ENCODE data around the gene RASL12. TPM values are rescaled to one million over a fixed set of nuclear protein-coding genes. Genes with fewer than 3 reads are reported as not detected.

Gene RASL12
- total RNA-seq, 1 experiment from 2014 or later: 0.67 TPM

DNA sequence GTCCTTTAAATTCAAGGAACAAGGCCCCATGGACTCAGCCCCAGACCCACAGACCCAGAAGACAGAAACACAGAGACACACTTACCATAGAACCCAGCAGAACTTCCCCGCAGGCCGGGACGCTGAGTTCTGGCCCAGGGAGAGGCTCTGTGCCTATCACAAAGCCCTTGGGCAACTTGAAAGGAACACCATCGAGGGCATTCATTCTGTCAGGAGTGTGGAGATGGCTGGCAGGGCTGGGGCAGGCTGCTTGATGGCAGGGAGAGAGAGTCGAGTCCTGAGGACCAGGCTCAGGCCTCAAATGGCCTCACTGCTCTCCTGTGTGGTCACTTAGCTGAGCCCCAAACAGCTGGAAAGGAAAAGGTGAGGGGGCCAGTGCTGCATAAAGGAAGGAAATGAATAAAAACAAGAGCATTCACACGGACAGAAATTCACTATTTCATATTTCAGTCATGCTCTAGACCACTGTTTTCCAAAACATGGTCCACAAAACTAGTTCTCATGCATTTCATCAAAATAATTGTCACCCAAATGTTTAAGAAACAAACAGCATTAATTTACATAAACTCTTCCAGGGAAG lies 38.3 kb upstream of the RASL12 start:
- CTCF ChIA-PET: interaction anchor here (0.6 kb wide), 1 partner anchor 86 kb away, joined by 3 read pairs; no protein-coding TSS in a partner anchor
- DNase-seq (ENCODE audit: low read depth, low spot score) (no peak), ATAC-seq (no peak)
- Histone ChIP-seq H3K4me1 (ENCODE audit: control insufficient read depth, insufficient read depth, low read length) (no peaks in the 10 kb centered on the region), H3K9me3 (ENCODE audit: control insufficient read depth, insufficient read depth, low read depth, low read length) (no peaks in the 10 kb centered on the region), H3K27me3 (ENCODE audit: control insufficient read depth, insufficient read depth, low read length) (no peaks in the 10 kb centered on the region), H3K4me3 (ENCODE audit: low read depth in 2 of 2, low read length in 2 of 2) (no peak overlapping the region), H3K36me3 (ENCODE audit: control insufficient read depth, insufficient read depth, low read length) (no peaks in the 10 kb centered on the region), H3K27ac (ENCODE audit: low read length) (no peak overlapping the region)
- in situ Hi-C loops (cut with HindIII; ENCODE audit: low pct_unique_long_range_greater_than_20kb, low sequenced_read_pairs): no loop called here
- TF ChIP-seq POLR2AphosphoS5 (IDR thresholded peaks at IDR 0.05; ENCODE audit: low read depth, low read length): no peak
- intact Hi-C loops (cut with micrococcal nuclease; ENCODE audit: unreplicated experiment): no loop called here
- no TSS peak for BruUV-seq (replicated peaks)
- POLR2A ChIA-PET: no interaction called here

DNA sequence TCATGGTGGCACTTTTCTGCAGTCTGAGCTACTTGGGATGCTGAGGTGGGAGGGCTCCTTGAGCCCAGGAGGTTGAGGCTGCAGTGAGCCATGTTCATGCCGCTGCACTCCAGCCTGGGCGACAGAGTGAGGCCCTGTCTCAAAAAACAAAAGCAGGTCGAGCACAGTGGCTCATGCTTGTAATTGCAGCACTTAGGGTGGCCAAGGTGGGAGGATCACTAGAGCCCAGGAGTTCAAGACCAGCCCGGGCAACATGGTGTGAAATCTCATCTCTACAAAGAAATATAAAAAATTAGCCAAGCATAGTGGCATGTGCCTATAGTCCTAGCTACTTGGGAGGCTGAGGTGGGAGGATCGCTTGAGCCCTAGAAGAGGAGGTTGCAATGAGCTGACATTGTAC lies 37.2 kb upstream of the RASL12 start:
- TF ChIP-seq, protein P1, sequence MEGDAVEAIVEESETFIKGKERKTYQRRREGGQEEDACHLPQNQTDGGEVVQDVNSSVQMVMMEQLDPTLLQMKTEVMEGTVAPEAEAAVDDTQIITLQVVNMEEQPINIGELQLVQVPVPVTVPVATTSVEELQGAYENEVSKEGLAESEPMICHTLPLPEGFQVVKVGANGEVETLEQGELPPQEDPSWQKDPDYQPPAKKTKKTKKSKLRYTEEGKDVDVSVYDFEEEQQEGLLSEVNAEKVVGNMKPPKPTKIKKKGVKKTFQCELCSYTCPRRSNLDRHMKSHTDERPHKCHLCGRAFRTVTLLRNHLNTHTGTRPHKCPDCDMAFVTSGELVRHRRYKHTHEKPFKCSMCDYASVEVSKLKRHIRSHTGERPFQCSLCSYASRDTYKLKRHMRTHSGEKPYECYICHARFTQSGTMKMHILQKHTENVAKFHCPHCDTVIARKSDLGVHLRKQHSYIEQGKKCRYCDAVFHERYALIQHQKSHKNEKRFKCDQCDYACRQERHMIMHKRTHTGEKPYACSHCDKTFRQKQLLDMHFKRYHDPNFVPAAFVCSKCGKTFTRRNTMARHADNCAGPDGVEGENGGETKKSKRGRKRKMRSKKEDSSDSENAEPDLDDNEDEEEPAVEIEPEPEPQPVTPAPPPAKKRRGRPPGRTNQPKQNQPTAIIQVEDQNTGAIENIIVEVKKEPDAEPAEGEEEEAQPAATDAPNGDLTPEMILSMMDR (IDR thresholded peaks at IDR 0.05): no peak
- TF ChIP-seq SIN3A (IDR thresholded peaks at IDR 0.05; ENCODE audit: borderline replicate concordance, insufficient read depth, low read depth, low read length) (no peak), TCF7L2 (IDR thresholded peaks at IDR 0.05; ENCODE audit: low read depth, low read length) (no peak), POLR2AphosphoS5 (IDR thresholded peaks at IDR 0.05; ENCODE audit: low read depth, low read length) (no peak)
- TF ChIP-seq, protein P2, sequence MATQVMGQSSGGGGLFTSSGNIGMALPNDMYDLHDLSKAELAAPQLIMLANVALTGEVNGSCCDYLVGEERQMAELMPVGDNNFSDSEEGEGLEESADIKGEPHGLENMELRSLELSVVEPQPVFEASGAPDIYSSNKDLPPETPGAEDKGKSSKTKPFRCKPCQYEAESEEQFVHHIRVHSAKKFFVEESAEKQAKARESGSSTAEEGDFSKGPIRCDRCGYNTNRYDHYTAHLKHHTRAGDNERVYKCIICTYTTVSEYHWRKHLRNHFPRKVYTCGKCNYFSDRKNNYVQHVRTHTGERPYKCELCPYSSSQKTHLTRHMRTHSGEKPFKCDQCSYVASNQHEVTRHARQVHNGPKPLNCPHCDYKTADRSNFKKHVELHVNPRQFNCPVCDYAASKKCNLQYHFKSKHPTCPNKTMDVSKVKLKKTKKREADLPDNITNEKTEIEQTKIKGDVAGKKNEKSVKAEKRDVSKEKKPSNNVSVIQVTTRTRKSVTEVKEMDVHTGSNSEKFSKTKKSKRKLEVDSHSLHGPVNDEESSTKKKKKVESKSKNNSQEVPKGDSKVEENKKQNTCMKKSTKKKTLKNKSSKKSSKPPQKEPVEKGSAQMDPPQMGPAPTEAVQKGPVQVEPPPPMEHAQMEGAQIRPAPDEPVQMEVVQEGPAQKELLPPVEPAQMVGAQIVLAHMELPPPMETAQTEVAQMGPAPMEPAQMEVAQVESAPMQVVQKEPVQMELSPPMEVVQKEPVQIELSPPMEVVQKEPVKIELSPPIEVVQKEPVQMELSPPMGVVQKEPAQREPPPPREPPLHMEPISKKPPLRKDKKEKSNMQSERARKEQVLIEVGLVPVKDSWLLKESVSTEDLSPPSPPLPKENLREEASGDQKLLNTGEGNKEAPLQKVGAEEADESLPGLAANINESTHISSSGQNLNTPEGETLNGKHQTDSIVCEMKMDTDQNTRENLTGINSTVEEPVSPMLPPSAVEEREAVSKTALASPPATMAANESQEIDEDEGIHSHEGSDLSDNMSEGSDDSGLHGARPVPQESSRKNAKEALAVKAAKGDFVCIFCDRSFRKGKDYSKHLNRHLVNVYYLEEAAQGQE (IDR thresholded peaks at IDR 0.05; ENCODE audit: insufficient read depth in 1 of 2, low read depth in 2 of 2, low read length in 1 of 2): no peak
- in situ Hi-C loops (cut with HindIII; ENCODE audit: low pct_unique_long_range_greater_than_20kb, low sequenced_read_pairs) (no loop called here), intact Hi-C loops (cut with micrococcal nuclease; ENCODE audit: unreplicated experiment) (no loop called here)
- H3K4me3 ChIP-seq (ENCODE audit: low read depth in 2 of 2, low read length in 2 of 2): no peak overlapping the region
- no peak for ATAC-seq
- H3K4me1 ChIP-seq (ENCODE audit: control insufficient read depth, insufficient read depth, low read length): no peaks in the 10 kb centered on the region
- BruUV-seq (replicated peaks): no TSS peak
- ChIA-PET POLR2A (interaction anchor here (0.6 kb wide), 2 partner anchors 52 to 132 kb away, joined by 3 to 9 read pairs; no protein-coding TSS in a partner anchor), CTCF (no interaction called here)
- no peaks in the 10 kb centered on the region for H3K36me3 ChIP-seq (ENCODE audit: control insufficient read depth, insufficient read depth, low read length)
- no peak for DNase-seq (ENCODE audit: low read depth, low spot score)
- H3K27me3 ChIP-seq (ENCODE audit: control insufficient read depth, insufficient read depth, low read length): no peaks in the 10 kb centered on the region
- H3K9me3 ChIP-seq (ENCODE audit: control insufficient read depth, insufficient read depth, low read depth, low read length): no peaks in the 10 kb centered on the region
- no peak overlapping the region for H3K27ac ChIP-seq (ENCODE audit: low read length)

DNA sequence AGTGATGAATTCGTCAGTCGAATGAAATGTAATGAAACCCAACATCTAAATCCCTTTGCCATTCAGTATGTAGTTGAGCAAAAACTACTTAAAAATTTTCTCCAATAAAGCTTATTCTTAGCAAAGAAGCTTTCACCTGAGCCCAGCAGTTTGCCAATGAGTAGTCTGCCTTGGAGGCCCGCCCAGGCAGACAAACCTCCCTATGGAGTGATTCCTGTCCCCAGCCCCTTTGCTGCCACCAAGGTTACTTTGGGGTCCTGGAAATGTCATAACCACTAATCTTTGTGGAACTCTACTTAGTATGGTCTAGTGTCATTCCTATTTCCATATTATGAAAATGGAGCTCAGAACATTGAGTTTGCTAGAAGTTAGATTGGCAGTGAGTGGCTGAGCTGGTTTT lies 35.1 kb upstream of the RASL12 start:
- H3K4me3 ChIP-seq (ENCODE audit: low read depth in 2 of 2, low read length in 2 of 2): no peak overlapping the region
- in situ Hi-C loops (cut with HindIII; ENCODE audit: low pct_unique_long_range_greater_than_20kb, low sequenced_read_pairs): no loop called here
- ChIA-PET POLR2A (no interaction called here), CTCF (no interaction called here)
- H3K9me3 ChIP-seq (ENCODE audit: control insufficient read depth, insufficient read depth, low read depth, low read length): no peaks in the 10 kb centered on the region
- no peaks in the 10 kb centered on the region for H3K36me3 ChIP-seq (ENCODE audit: control insufficient read depth, insufficient read depth, low read length)
- intact Hi-C loops (cut with micrococcal nuclease; ENCODE audit: unreplicated experiment): no loop called here
- no peak overlapping the region for H3K27ac ChIP-seq (ENCODE audit: low read length)
- no peaks in the 10 kb centered on the region for H3K4me1 ChIP-seq (ENCODE audit: control insufficient read depth, insufficient read depth, low read length)
- no peaks in the 10 kb centered on the region for H3K27me3 ChIP-seq (ENCODE audit: control insufficient read depth, insufficient read depth, low read length)
- ATAC-seq (no peak), DNase-seq (ENCODE audit: low read depth, low spot score) (no peak)
- TF ChIP-seq, protein P1 (IDR thresholded peaks at IDR 0.05): no peak
- TF ChIP-seq TCF7L2 (IDR thresholded peaks at IDR 0.05; ENCODE audit: low read depth, low read length) (no peak), SIN3A (IDR thresholded peaks at IDR 0.05; ENCODE audit: borderline replicate concordance, insufficient read depth, low read depth, low read length) (no peak), POLR2AphosphoS5 (IDR thresholded peaks at IDR 0.05; ENCODE audit: low read depth, low read length) (no peak)
- TF ChIP-seq, protein P2 (IDR thresholded peaks at IDR 0.05; ENCODE audit: insufficient read depth in 1 of 2, low read depth in 2 of 2, low read length in 1 of 2): no peak
- BruUV-seq (replicated peaks): no TSS peak

Data from Panc1 (cell line).